ENCODE results near the gene CATSPER1.

GRCh38 chr11:65988791-65989592, 37.3 kb downstream of the CATSPER1 start:
- TF ChIP-seq RCOR1 (IDR thresholded peaks at IDR 0.05; ENCODE audit: low read length) (peak; percentile 72), CTCF (IDR thresholded peaks at IDR 0.05) (peak; percentile 100), SIN3A (IDR thresholded peaks at IDR 0.05; ENCODE audit: borderline replicate concordance, low read depth, low read length) (no peak), REST (IDR thresholded peaks at IDR 0.05; ENCODE audit: low read depth, low read length) (no peak), FOXM1 (IDR thresholded peaks at IDR 0.05; ENCODE audit: low read depth) (no peak), MAX (IDR thresholded peaks at IDR 0.05; ENCODE audit: low read depth) (no peak), TEAD4 (IDR thresholded peaks at IDR 0.05; ENCODE audit: borderline replicate concordance, insufficient read depth) (no peak), MEF2A (IDR thresholded peaks at IDR 0.05; ENCODE audit: borderline replicate concordance, low read depth) (no peak), EZH2phosphoT487 (IDR thresholded peaks at IDR 0.05; ENCODE audit: borderline replicate concordance, low read depth) (no peak)

All from SK-N-SH (cell line).